WTC11 (cell line): ENCODE measurements around the gene CA10. TPM values are rescaled to one million over a fixed set of nuclear protein-coding genes. Genes with fewer than 3 reads are reported as not detected.

Experiments used
- ATAC-seq: fragments of 200-7000 bp; cut with Tn5 transposase; 2 replicates; pipeline ENCODE4 v1.10.0; 2021; ENCODE audit warnings: mild to moderate bottlenecking, moderate library complexity
- CTCF ChIA-PET: fragments of 300-600 bp; sonication (Branson Sonifier 250); formaldehyde crosslinking; loops from one replicate; lab custom pipeline; 2021; ENCODE audit warnings: antibody characterized with exemption; lab: Charles Lee
- POLR2A ChIA-PET: fragments of 350-600 bp; sonication (Branson Sonifier 250); formaldehyde crosslinking; loops from one replicate; lab custom pipeline; 2021; ENCODE audit warnings: antibody characterized with exemption; lab: Charles Lee
- DNase-seq: peaks from one replicate; pipeline ENCODE4 v3.0.0; 2021; ENCODE audit warnings: low spot score
- H3K27ac Mint-ChIP-seq: 2 replicates; pipeline ENCODE4 v1.8.0; 2021; ENCODE audit warnings: mixed read lengths
- H3K27me3 Mint-ChIP-seq: 2 replicates; pipeline ENCODE4 v1.8.0; 2021; ENCODE audit warnings: low read depth, mild to moderate bottlenecking, moderate library complexity, mixed read lengths
- H3K36me3 Mint-ChIP-seq: 2 replicates; pipeline ENCODE4 v1.8.0; 2021; ENCODE audit warnings: mixed read lengths
- H3K4me1 Mint-ChIP-seq: 2 replicates; pipeline ENCODE4 v1.8.0; 2022; ENCODE audit warnings: mixed read lengths
- H3K4me3 Mint-ChIP-seq: 2 replicates; pipeline ENCODE4 v1.8.0; 2021; ENCODE audit warnings: mild to moderate bottlenecking, moderate library complexity, mixed read lengths
- H3K9me3 Mint-ChIP-seq: 2 replicates; pipeline ENCODE4 v1.8.0; 2021; ENCODE audit warnings: mixed read lengths
- ATF1 ChIP-seq: sonication (generic); formaldehyde crosslinking; IDR thresholded peaks from 2 replicates; pipeline ENCODE4 v1.8.1; 2023; ENCODE audit warnings: mild to moderate bottlenecking, moderate library complexity, missing genetic modification reagents
- ATF3 ChIP-seq: sonication (generic); formaldehyde crosslinking; conservative IDR thresholded peaks from 2 replicates; pipeline ENCODE4 v1.8.1; 2022; ENCODE audit warnings: mild to moderate bottlenecking, missing genetic modification reagents
- E2F1 ChIP-seq: sonication (generic); formaldehyde crosslinking; IDR thresholded peaks from 2 replicates; pipeline ENCODE4 v1.8.0; 2022; ENCODE audit warnings: mild to moderate bottlenecking, missing genetic modification reagents
- E2F5 ChIP-seq: sonication (generic); formaldehyde crosslinking; IDR thresholded peaks from 2 replicates; pipeline ENCODE4 v1.8.1; 2022; ENCODE audit warnings: mild to moderate bottlenecking, moderate library complexity, missing genetic modification reagents
- EMX1 ChIP-seq: fragments of 250-450 bp; sonication (Bioruptor Pico); IDR thresholded peaks from 2 replicates; pipeline ENCODE4 v1.8.0; 2021; ENCODE audit warnings: mild to moderate bottlenecking
- ESRRA ChIP-seq: sonication (generic); formaldehyde crosslinking; IDR thresholded peaks from 2 replicates; pipeline ENCODE4 v1.8.1; 2022; ENCODE audit warnings: mild to moderate bottlenecking, missing genetic modification reagents, borderline replicate concordance
- MYBL2 ChIP-seq: sonication (generic); formaldehyde crosslinking; IDR thresholded peaks from 2 replicates; pipeline ENCODE4 v1.8.1; 2023; ENCODE audit warnings: mild to moderate bottlenecking, moderate library complexity, missing genetic modification reagents
- NFYB ChIP-seq: sonication (generic); formaldehyde crosslinking; conservative IDR thresholded peaks from 2 replicates; pipeline ENCODE4 v1.8.0; 2022; ENCODE audit warnings: low read depth, missing genetic modification reagents
- RORB ChIP-seq: fragments of 250-450 bp; sonication (Bioruptor Pico); IDR thresholded peaks from 2 replicates; pipeline ENCODE4 v1.9.0; 2021; ENCODE audit warnings: mild to moderate bottlenecking
- ZBTB21 ChIP-seq: sonication (generic); formaldehyde crosslinking; IDR thresholded peaks from 2 replicates; pipeline ENCODE4 v1.8.1; 2023; ENCODE audit warnings: mild to moderate bottlenecking, missing genetic modification reagents, borderline replicate concordance
- ZNF317 ChIP-seq: sonication (generic); formaldehyde crosslinking; IDR thresholded peaks from 2 replicates; pipeline ENCODE4 v1.8.1; 2023; ENCODE audit warnings: low read depth, mild to moderate bottlenecking, moderate library complexity, missing genetic modification reagents, borderline replicate concordance
- ZNF416 ChIP-seq: fragments of 250-450 bp; sonication (Bioruptor Pico); IDR thresholded peaks from 2 replicates; pipeline ENCODE4 v1.9.0; 2021; ENCODE audit warnings: mild to moderate bottlenecking, inconsistent platforms
- ZNF423 ChIP-seq: fragments of 250-450 bp; sonication (Bioruptor Pico); IDR thresholded peaks from 2 replicates; pipeline ENCODE4 v2.1.2; 2022; ENCODE audit warnings: mild to moderate bottlenecking, moderate library complexity
- total RNA-seq: library from RNA; stranded (reverse); gene quantifications from 3 replicates; pipeline ENCODE4 v1.2.3, GENCODE V29; 2021
- TF ChIP-seq, protein P1 (sequence below): sonication (generic); formaldehyde crosslinking; IDR thresholded peaks from 2 replicates; pipeline ENCODE4 v1.8.1; 2023; ENCODE audit warnings: mild to moderate bottlenecking, missing genetic modification reagents, borderline replicate concordance
- TF ChIP-seq, protein P2 (sequence below): sonication (generic); formaldehyde crosslinking; conservative IDR thresholded peaks from 2 replicates; pipeline ENCODE4 v1.8.1; 2023; ENCODE audit warnings: mild to moderate bottlenecking, low read depth, missing genetic modification reagents, moderate library complexity
- TF ChIP-seq, protein P3 (sequence below): sonication (generic); formaldehyde crosslinking; IDR thresholded peaks from 2 replicates; pipeline ENCODE4 v1.8.1; 2023; ENCODE audit warnings: mild to moderate bottlenecking, missing genetic modification reagents

Gene CA10
- total RNA-seq, 1 experiment from 2014 or later = 0.90 TPM

GRCh38 chr17:51692917-51693316, 465.6 kb downstream of the CA10 start (continued):
- TF ChIP-seq, protein P1, sequence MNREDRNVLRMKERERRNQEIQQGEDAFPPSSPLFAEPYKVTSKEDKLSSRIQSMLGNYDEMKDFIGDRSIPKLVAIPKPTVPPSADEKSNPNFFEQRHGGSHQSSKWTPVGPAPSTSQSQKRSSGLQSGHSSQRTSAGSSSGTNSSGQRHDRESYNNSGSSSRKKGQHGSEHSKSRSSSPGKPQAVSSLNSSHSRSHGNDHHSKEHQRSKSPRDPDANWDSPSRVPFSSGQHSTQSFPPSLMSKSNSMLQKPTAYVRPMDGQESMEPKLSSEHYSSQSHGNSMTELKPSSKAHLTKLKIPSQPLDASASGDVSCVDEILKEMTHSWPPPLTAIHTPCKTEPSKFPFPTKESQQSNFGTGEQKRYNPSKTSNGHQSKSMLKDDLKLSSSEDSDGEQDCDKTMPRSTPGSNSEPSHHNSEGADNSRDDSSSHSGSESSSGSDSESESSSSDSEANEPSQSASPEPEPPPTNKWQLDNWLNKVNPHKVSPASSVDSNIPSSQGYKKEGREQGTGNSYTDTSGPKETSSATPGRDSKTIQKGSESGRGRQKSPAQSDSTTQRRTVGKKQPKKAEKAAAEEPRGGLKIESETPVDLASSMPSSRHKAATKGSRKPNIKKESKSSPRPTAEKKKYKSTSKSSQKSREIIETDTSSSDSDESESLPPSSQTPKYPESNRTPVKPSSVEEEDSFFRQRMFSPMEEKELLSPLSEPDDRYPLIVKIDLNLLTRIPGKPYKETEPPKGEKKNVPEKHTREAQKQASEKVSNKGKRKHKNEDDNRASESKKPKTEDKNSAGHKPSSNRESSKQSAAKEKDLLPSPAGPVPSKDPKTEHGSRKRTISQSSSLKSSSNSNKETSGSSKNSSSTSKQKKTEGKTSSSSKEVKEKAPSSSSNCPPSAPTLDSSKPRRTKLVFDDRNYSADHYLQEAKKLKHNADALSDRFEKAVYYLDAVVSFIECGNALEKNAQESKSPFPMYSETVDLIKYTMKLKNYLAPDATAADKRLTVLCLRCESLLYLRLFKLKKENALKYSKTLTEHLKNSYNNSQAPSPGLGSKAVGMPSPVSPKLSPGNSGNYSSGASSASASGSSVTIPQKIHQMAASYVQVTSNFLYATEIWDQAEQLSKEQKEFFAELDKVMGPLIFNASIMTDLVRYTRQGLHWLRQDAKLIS (CRISPR knock-in tag) = no peak
- TF ChIP-seq NFYB (CRISPR knock-in tag) = no peak
- TF ChIP-seq E2F1 (CRISPR knock-in tag) = no peak
- no peak for TF ChIP-seq ZNF423 (CRISPR knock-in tag)
- TF ChIP-seq MYBL2 (CRISPR knock-in tag) = no peak
- TF ChIP-seq, protein P2, sequence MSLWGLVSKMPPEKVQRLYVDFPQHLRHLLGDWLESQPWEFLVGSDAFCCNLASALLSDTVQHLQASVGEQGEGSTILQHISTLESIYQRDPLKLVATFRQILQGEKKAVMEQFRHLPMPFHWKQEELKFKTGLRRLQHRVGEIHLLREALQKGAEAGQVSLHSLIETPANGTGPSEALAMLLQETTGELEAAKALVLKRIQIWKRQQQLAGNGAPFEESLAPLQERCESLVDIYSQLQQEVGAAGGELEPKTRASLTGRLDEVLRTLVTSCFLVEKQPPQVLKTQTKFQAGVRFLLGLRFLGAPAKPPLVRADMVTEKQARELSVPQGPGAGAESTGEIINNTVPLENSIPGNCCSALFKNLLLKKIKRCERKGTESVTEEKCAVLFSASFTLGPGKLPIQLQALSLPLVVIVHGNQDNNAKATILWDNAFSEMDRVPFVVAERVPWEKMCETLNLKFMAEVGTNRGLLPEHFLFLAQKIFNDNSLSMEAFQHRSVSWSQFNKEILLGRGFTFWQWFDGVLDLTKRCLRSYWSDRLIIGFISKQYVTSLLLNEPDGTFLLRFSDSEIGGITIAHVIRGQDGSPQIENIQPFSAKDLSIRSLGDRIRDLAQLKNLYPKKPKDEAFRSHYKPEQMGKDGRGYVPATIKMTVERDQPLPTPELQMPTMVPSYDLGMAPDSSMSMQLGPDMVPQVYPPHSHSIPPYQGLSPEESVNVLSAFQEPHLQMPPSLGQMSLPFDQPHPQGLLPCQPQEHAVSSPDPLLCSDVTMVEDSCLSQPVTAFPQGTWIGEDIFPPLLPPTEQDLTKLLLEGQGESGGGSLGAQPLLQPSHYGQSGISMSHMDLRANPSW (CRISPR knock-in tag) = no peak
- TF ChIP-seq ZNF317 (CRISPR knock-in tag) = no peak
- no peak for TF ChIP-seq ZNF416 (CRISPR knock-in tag)
- TF ChIP-seq ATF1 (CRISPR knock-in tag) = no peak
- TF ChIP-seq RORB = no peak
- TF ChIP-seq, all 79 proteins: peak for 0

DNA sequence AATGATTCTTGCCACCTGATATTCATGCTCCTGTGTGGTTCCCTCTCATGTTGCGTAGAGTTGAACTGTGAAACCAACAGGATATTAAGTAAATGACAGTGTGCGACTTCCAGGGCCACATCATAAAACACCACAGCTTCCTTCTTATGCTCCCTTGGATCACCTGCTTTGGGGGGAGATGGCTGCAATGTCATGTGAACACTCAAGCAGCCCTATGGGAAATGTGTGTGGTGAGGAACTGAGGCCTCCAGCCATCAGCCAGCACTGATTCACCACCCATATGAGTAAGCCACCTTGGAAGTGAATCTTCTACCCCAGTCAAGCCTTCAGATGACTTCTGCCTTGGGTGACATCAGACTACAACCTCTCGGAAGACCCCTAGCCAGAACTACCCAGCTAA, 470.6 kb downstream of the CA10 start:
- Mint-ChIP-seq H3K9me3 (peaks cover 59% of the 10 kb centered on the region), H3K36me3 (peaks cover 8% of the 10 kb centered on the region; the same call in 1 of the 2 replicates), H3K4me1 (peaks cover 19% of the 10 kb centered on the region), H3K27ac (no peak overlapping the region), H3K27me3 (peaks cover 16% of the 10 kb centered on the region), H3K4me3 (no peak overlapping the region)
- ATAC-seq = no peak
- TF ChIP-seq, protein P3, sequence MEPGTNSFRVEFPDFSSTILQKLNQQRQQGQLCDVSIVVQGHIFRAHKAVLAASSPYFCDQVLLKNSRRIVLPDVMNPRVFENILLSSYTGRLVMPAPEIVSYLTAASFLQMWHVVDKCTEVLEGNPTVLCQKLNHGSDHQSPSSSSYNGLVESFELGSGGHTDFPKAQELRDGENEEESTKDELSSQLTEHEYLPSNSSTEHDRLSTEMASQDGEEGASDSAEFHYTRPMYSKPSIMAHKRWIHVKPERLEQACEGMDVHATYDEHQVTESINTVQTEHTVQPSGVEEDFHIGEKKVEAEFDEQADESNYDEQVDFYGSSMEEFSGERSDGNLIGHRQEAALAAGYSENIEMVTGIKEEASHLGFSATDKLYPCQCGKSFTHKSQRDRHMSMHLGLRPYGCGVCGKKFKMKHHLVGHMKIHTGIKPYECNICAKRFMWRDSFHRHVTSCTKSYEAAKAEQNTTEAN = no peak
- TF ChIP-seq EMX1 (CRISPR knock-in tag) (no peak), ZBTB21 (CRISPR knock-in tag) (no peak), ESRRA (CRISPR knock-in tag) (no peak), ATF3 (CRISPR knock-in tag) (no peak), E2F5 (CRISPR knock-in tag) (no peak)
- DNase-seq = no peak
- POLR2A ChIA-PET = no interaction called here
- CTCF ChIA-PET = no interaction called here
